HepG2 (cell line): ENCODE measurements around the gene AIF1. TPM values are rescaled to one million over a fixed set of nuclear protein-coding genes. Genes with fewer than 3 reads are reported as not detected.
A peak's percentile ranks its signal among the peaks of the same experiment; 100 is the strongest.

Experiments used
- ASH2L ChIP-seq: fragments of 300-600, 200-600 bp; sonication (generic); IDR thresholded peaks from 2 replicates; pipeline ENCODE4 v1.7.0; 2017; ENCODE audit warnings: low read depth, mild to moderate bottlenecking, moderate library complexity, mixed read lengths, low read length; ENCODE audit not compliant: insufficient read length
- BRD4 ChIP-seq: sonication (generic); formaldehyde crosslinking; IDR thresholded peaks from 2 replicates; pipeline ENCODE4 v1.4.0; 2020; ENCODE audit warnings: missing genetic modification reagents
- FOSL1 ChIP-seq: sonication (generic); formaldehyde crosslinking; IDR thresholded peaks from 2 replicates; pipeline ENCODE4 v1.9.0; 2021; ENCODE audit warnings: missing genetic modification reagents, borderline replicate concordance
- KAT8 ChIP-seq: IDR thresholded peaks from 2 replicates; pipeline ENCODE4 v1.6.1; 2016; ENCODE audit warnings: missing genetic modification reagents, missing compliant biosample characterization
- MXD3 ChIP-seq: IDR thresholded peaks from 2 replicates; pipeline ENCODE4 v1.6.1; 2016; ENCODE audit warnings: mild to moderate bottlenecking, missing biosample characterization, missing genetic modification reagents
- MXD4 ChIP-seq: IDR thresholded peaks from 2 replicates; pipeline ENCODE4 v1.6.1; 2016; ENCODE audit warnings: mild to moderate bottlenecking, missing biosample characterization, missing genetic modification reagents
- SAP130 ChIP-seq: IDR thresholded peaks from 2 replicates; pipeline ENCODE4 v1.6.1; 2016; ENCODE audit warnings: low read depth
- SMAD9 ChIP-seq: sonication (generic); formaldehyde crosslinking; IDR thresholded peaks from 2 replicates; pipeline ENCODE4 v1.5.1; 2020; ENCODE audit warnings: mild to moderate bottlenecking, missing genetic modification reagents
- TGIF2 ChIP-seq: IDR thresholded peaks from 2 replicates; pipeline ENCODE4 v1.6.1; 2016; ENCODE audit warnings: control low read depth, missing compliant biosample characterization
- YEATS4 ChIP-seq: sonication (generic); formaldehyde crosslinking; IDR thresholded peaks from 2 replicates; pipeline ENCODE4 v1.4.0; 2020; ENCODE audit warnings: missing genetic modification reagents, borderline replicate concordance
- ZFP36L1 ChIP-seq: sonication (generic); formaldehyde crosslinking; IDR thresholded peaks from 2 replicates; pipeline ENCODE4 v1.8.0; 2022; ENCODE audit warnings: mild to moderate bottlenecking, missing genetic modification reagents, moderate library complexity
- ZFP90 ChIP-seq: sonication (generic); formaldehyde crosslinking; IDR thresholded peaks from 2 replicates; pipeline ENCODE4 v1.8.0; 2022; ENCODE audit warnings: missing genetic modification reagents, mild to moderate bottlenecking, inconsistent platforms, borderline replicate concordance
- ZFX ChIP-seq: sonication (generic); formaldehyde crosslinking; IDR thresholded peaks from 2 replicates; pipeline ENCODE4 v1.4.0; 2020; ENCODE audit warnings: mild to moderate bottlenecking, low read depth, missing genetic modification reagents, moderate library complexity
- ZNF263 ChIP-seq: sonication (generic); formaldehyde crosslinking; IDR thresholded peaks from 2 replicates; pipeline ENCODE4 v1.4.0; 2020; ENCODE audit warnings: missing genetic modification reagents
- ZNF317 ChIP-seq: sonication (generic); formaldehyde crosslinking; IDR thresholded peaks from 2 replicates; pipeline ENCODE4 v1.5.0; 2020; ENCODE audit warnings: mild to moderate bottlenecking, missing genetic modification reagents
- ZNF512 ChIP-seq: sonication (generic); formaldehyde crosslinking; IDR thresholded peaks from 2 replicates; pipeline ENCODE4 v1.4.0; 2020; ENCODE audit warnings: mild to moderate bottlenecking, missing genetic modification reagents
- ZNF709 ChIP-seq: sonication (generic); formaldehyde crosslinking; IDR thresholded peaks from 2 replicates; pipeline ENCODE4 v1.5.0; 2020; ENCODE audit warnings: mild to moderate bottlenecking, missing genetic modification reagents
- ZNF777 ChIP-seq: sonication (generic); formaldehyde crosslinking; IDR thresholded peaks from 2 replicates; pipeline ENCODE4 v1.4.0; 2020; ENCODE audit warnings: missing genetic modification reagents
- polyA plus RNA-seq, 8 experiments: library from polyadenylated mRNA; depleted of rRNA in 3 of 8; stranded (reverse) in 7 of 8; unstranded in 1 of 8; fragments of >200 nt; fragmentation: Illumina TruSeq in 4 of 8; extraction: Trizol in 4 of 8; gene quantifications; 2 replicates each; pipeline versions ENCODE4 v1.2.1 to v1.2.3, GENCODE V29; 2011 to 2016; ENCODE audit warnings: low read depth in 4 of 8, missing spikeins in 1 of 8, mixed read lengths in 1 of 8; ENCODE audit not compliant: insufficient read depth in 1 of 8
- total RNA-seq, 5 experiments: library from RNA; depleted of rRNA; stranded (reverse); fragments of >200 nt; fragmentation: Illumina TruSeq; extraction: Trizol; gene quantifications; 2 replicates each; pipeline ENCODE4 v1.2.3, GENCODE V29; 2016; ENCODE audit warnings: low read depth in 1 of 5
- TF ChIP-seq, protein P1 (sequence below): sonication (generic); formaldehyde crosslinking; IDR thresholded peaks from 2 replicates; pipeline ENCODE4 v1.4.0; 2020; ENCODE audit warnings: mild to moderate bottlenecking, missing genetic modification reagents
- TF ChIP-seq, protein P2 (sequence below): fragments of 450-650 bp; IDR thresholded peaks from 2 replicates; pipeline ENCODE4 v1.6.1; 2017; ENCODE audit warnings: mild to moderate bottlenecking

The AIF1 gene
- total and polyA plus RNA-seq, 2 of the 13 experiments (the other 11 are each of a cell fraction or from before 2014, with no cell fraction given) = 1.5 TPM; not detected in 1

DNA sequence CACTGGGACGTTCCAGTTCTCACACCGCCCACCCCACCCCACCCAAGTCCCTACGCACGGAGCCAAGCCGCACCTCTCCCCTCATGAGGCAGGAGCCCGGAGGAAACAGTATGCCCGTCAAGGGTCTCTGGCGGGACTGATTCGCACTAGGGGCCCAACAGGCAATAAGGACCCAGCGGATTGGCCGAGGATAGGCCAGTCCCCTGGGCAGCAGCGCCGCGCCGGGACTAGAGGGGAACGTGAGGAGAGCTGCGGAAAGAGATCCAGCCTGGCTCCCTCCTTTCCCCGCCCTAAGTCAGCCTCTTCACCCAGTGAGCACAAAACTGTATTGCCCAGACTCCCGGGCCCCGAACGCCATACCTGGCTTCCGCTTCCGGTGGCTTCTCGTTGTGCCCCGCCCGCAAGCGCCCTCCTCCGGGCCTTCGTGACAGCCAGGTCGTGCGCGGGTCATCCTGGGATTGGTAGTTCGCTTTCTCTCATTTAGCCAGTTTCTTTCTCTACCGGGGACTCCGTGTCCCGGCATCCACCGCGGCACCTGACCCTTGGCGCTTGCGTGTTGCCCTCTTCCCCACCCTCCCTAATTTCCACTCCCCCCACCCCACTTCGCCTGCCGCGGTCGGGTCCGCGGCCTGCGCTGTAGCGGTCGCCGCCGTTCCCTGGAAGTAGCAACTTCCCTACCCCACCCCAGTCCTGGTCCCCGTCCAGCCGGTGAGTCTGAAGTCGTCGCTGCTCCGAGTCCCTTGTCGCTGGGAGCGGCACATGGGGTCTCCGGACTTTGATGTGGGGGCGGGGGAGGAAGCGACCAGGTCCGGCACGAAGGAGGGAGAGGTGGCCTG lies 50.7 kb downstream of the AIF1 start, which contains the start of gene CSNK2B (continued):
- TF ChIP-seq ZNF777 (CRISPR knock-in tag) (no peak; the same call in 1 of the 2 replicates), MXD3 (CRISPR knock-in tag) (no peak; the same call in 1 of the 2 replicates), ASH2L (peak; percentile 87), TGIF2 (CRISPR knock-in tag) (peak; percentile 95), KAT8 (CRISPR knock-in tag) (peak; percentile 94), BRD4 (no peak; the same call in 1 of the 2 replicates), ZNF263 (CRISPR knock-in tag) (peak; percentile 55; the same call in 1 of the 2 replicates), ZNF709 (peak; percentile 67), YEATS4 (CRISPR knock-in tag) (peak; percentile 88), MXD4 (CRISPR knock-in tag) (peak; percentile 62; the same call in 1 of the 2 replicates), ZNF317 (peak; percentile 80), SAP130 (CRISPR knock-in tag) (peak; percentile 94), ZFX (CRISPR knock-in tag) (peak; percentile 97), ZFP90 (CRISPR knock-in tag) (peak; percentile 75), FOSL1 (no peak), ZFP36L1 (no peak; the same call in 1 of the 2 replicates), ZNF512 (CRISPR knock-in tag) (no peak), SMAD9 (0 out of 2 replicates have a peak, but pooled peaks have one; percentile 59)
- TF ChIP-seq, protein P1, sequence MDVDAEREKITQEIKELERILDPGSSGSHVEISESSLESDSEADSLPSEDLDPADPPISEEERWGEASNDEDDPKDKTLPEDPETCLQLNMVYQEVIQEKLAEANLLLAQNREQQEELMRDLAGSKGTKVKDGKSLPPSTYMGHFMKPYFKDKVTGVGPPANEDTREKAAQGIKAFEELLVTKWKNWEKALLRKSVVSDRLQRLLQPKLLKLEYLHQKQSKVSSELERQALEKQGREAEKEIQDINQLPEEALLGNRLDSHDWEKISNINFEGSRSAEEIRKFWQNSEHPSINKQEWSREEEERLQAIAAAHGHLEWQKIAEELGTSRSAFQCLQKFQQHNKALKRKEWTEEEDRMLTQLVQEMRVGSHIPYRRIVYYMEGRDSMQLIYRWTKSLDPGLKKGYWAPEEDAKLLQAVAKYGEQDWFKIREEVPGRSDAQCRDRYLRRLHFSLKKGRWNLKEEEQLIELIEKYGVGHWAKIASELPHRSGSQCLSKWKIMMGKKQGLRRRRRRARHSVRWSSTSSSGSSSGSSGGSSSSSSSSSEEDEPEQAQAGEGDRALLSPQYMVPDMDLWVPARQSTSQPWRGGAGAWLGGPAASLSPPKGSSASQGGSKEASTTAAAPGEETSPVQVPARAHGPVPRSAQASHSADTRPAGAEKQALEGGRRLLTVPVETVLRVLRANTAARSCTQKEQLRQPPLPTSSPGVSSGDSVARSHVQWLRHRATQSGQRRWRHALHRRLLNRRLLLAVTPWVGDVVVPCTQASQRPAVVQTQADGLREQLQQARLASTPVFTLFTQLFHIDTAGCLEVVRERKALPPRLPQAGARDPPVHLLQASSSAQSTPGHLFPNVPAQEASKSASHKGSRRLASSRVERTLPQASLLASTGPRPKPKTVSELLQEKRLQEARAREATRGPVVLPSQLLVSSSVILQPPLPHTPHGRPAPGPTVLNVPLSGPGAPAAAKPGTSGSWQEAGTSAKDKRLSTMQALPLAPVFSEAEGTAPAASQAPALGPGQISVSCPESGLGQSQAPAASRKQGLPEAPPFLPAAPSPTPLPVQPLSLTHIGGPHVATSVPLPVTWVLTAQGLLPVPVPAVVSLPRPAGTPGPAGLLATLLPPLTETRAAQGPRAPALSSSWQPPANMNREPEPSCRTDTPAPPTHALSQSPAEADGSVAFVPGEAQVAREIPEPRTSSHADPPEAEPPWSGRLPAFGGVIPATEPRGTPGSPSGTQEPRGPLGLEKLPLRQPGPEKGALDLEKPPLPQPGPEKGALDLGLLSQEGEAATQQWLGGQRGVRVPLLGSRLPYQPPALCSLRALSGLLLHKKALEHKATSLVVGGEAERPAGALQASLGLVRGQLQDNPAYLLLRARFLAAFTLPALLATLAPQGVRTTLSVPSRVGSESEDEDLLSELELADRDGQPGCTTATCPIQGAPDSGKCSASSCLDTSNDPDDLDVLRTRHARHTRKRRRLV (CRISPR knock-in tag) = peak; percentile 61; the same call in 1 of the 2 replicates
- TF ChIP-seq, protein P2, sequence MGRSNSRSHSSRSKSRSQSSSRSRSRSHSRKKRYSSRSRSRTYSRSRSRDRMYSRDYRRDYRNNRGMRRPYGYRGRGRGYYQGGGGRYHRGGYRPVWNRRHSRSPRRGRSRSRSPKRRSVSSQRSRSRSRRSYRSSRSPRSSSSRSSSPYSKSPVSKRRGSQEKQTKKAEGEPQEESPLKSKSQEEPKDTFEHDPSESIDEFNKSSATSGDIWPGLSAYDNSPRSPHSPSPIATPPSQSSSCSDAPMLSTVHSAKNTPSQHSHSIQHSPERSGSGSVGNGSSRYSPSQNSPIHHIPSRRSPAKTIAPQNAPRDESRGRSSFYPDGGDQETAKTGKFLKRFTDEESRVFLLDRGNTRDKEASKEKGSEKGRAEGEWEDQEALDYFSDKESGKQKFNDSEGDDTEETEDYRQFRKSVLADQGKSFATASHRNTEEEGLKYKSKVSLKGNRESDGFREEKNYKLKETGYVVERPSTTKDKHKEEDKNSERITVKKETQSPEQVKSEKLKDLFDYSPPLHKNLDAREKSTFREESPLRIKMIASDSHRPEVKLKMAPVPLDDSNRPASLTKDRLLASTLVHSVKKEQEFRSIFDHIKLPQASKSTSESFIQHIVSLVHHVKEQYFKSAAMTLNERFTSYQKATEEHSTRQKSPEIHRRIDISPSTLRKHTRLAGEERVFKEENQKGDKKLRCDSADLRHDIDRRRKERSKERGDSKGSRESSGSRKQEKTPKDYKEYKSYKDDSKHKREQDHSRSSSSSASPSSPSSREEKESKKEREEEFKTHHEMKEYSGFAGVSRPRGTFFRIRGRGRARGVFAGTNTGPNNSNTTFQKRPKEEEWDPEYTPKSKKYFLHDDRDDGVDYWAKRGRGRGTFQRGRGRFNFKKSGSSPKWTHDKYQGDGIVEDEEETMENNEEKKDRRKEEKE = no peak
